ENCODE measurements around the gene PPP1R17.

Gene PPP1R17

GRCh38 chr7:31687024-31687748 is at the start of gene PPP1R17:
Gene PPP1R17 (plus strand): TSS chr7:31687215. CDS start chr7:31692442, 5,227 bp downstream.
- DNase-seq (ENCODE audit: low spot score) = no peak

GRCh38 chr7:31640381-31640780 is 46.6 kb upstream of the PPP1R17 start:
- no peak for DNase-seq (ENCODE audit: low spot score)

GRCh38 chr7:31642681-31643115 is 44.3 kb upstream of the PPP1R17 start:
- no peak for DNase-seq (ENCODE audit: low spot score)

- no peak for DNase-seq (ENCODE audit: low spot score)
Measured at GRCh38 chr7:31646942-31647341, 40.1 kb upstream of the PPP1R17 start.

GRCh38 chr7:31647511-31647910 is 39.5 kb upstream of the PPP1R17 start:
- no peak for DNase-seq (ENCODE audit: low spot score)

- no peak for DNase-seq (ENCODE audit: low spot score)
Measured at GRCh38 chr7:31648288-31648687, 38.7 kb upstream of the PPP1R17 start.

- no peak for DNase-seq (ENCODE audit: low spot score)
Measured at GRCh38 chr7:31648880-31649279, 38.1 kb upstream of the PPP1R17 start.

- no peak for DNase-seq (ENCODE audit: low spot score)
Measured at GRCh38 chr7:31651234-31652062, 35.6 kb upstream of the PPP1R17 start.

GRCh38 chr7:31652063-31652326 is 35.0 kb upstream of the PPP1R17 start:
- DNase-seq (ENCODE audit: low spot score) = no peak

- no peak for DNase-seq (ENCODE audit: low spot score)
Measured at GRCh38 chr7:31663072-31663471, 23.9 kb upstream of the PPP1R17 start.

- no peak for DNase-seq (ENCODE audit: low spot score)
Measured at GRCh38 chr7:31664890-31665289, 22.1 kb upstream of the PPP1R17 start.

GRCh38 chr7:31665546-31665945 is 21.5 kb upstream of the PPP1R17 start:
- no peak for DNase-seq (ENCODE audit: low spot score)

GRCh38 chr7:31669461-31669860 is 17.6 kb upstream of the PPP1R17 start:
- no peak for DNase-seq (ENCODE audit: low spot score)

GRCh38 chr7:31679574-31680305 is 7.3 kb upstream of the PPP1R17 start:
- DNase-seq (ENCODE audit: low spot score) = no peak

GRCh38 chr7:31683445-31684225 is 3.4 kb upstream of the PPP1R17 start:
- DNase-seq (ENCODE audit: low spot score) = no peak

GRCh38 chr7:31688372-31688771 is 1.4 kb downstream of the PPP1R17 start:
- DNase-seq (ENCODE audit: low spot score) = no peak

GRCh38 chr7:31688996-31689395 is 2.0 kb downstream of the PPP1R17 start:
- no peak for DNase-seq (ENCODE audit: low spot score)

GRCh38 chr7:31690935-31691334 is 3.9 kb downstream of the PPP1R17 start:
- DNase-seq (ENCODE audit: low spot score) = no peak

- DNase-seq (ENCODE audit: low spot score) = no peak
Measured at GRCh38 chr7:31692451-31692850, 5.4 kb downstream of the PPP1R17 start.

GRCh38 chr7:31692871-31693270 is 5.9 kb downstream of the PPP1R17 start:
- no peak for DNase-seq (ENCODE audit: low spot score)

- DNase-seq (ENCODE audit: low spot score) = no peak
Measured at GRCh38 chr7:31695859-31696614, 9.0 kb downstream of the PPP1R17 start.

Measured in hepatic stellate cell (primary cell).